Caco-2 (cell line): Measurements from ENCODE around the gene DGKQ. TPM values are rescaled to one million over a fixed set of nuclear protein-coding genes. Genes with fewer than 3 reads are reported as not detected.
"Not testable (repeated sequence)": the region's sequence is repeated elsewhere in the genome, so short reads cannot be mapped to it uniquely, and the experiment has no call there.

Experiments
- BruUV-seq: library from RNA; stranded (reverse); fragments of 400-500 nt; replicated peaks from 2 replicates; lab custom pipeline; 2021; lab: Mats Ljungman, UMichigan
- CTCF ChIA-PET: fragments of 300-600 bp; sonication (Branson Sonifier 250); formaldehyde crosslinking; loops from one replicate; lab custom pipeline; 2022; ENCODE audit warnings: antibody characterized with exemption; lab: Charles Lee
- POLR2A ChIA-PET: fragments of 300-600 bp; sonication (Branson Sonifier 250); formaldehyde crosslinking; loops from one replicate; lab custom pipeline; 2022; ENCODE audit warnings: antibody characterized with exemption; lab: Charles Lee
- DNase-seq, 2 experiments: peaks; one replicate each; pipeline versions ENCODE4 v3.0.0 to v3.0.0-alpha.2; 2020 to 2022
- H3K27me3 ChIP-seq: replicated peaks from 2 replicates; pipeline ENCODE4 v1.6.0; 2011; ENCODE audit warnings: low read length; ENCODE audit not compliant: control insufficient read depth, insufficient read depth
- H3K36me3 ChIP-seq: 2 replicates; pipeline ENCODE4 v1.5.1; 2011; ENCODE audit warnings: low read length; ENCODE audit not compliant: control insufficient read depth, insufficient read depth
- H3K4me1 ChIP-seq: fragments of 250-450 bp; sonication (Bioruptor Pico); 2 replicates; pipeline ENCODE4 v1.5.1; 2020; ENCODE audit warnings: mild to moderate bottlenecking
- H3K4me3 ChIP-seq: 2 replicates; pipeline ENCODE4 v1.5.1; 2011; ENCODE audit warnings: low read depth, mild to moderate bottlenecking, control low read depth, low read length
- H3K9me3 ChIP-seq: fragments of 250-450 bp; sonication (Bioruptor Pico); 2 replicates; pipeline ENCODE4 v1.5.1; 2020; ENCODE audit warnings: mild to moderate bottlenecking, moderate library complexity
- H3K27ac Mint-ChIP-seq: one replicate; pipeline ENCODE4 v1.8.0; 2022; ENCODE audit warnings: mixed read lengths; ENCODE audit not compliant: unreplicated experiment
- H3K27me3 Mint-ChIP-seq: one replicate; pipeline ENCODE4 v1.8.0; 2022; ENCODE audit warnings: mixed read lengths; ENCODE audit not compliant: insufficient read depth, unreplicated experiment
- H3K36me3 Mint-ChIP-seq: one replicate; pipeline ENCODE4 v1.8.0; 2022; ENCODE audit warnings: mild to moderate bottlenecking, mixed read lengths; ENCODE audit not compliant: insufficient read depth, unreplicated experiment
- H3K4me1 Mint-ChIP-seq: one replicate; pipeline ENCODE4 v1.8.0; 2022; ENCODE audit warnings: low read depth, mixed read lengths; ENCODE audit not compliant: unreplicated experiment
- H3K4me3 Mint-ChIP-seq: one replicate; pipeline ENCODE4 v1.8.0; 2022; ENCODE audit warnings: mild to moderate bottlenecking, moderate library complexity, mixed read lengths; ENCODE audit not compliant: unreplicated experiment
- H3K9me3 Mint-ChIP-seq: one replicate; pipeline ENCODE4 v1.8.0; 2022; ENCODE audit warnings: mixed read lengths; ENCODE audit not compliant: unreplicated experiment
- CTCF ChIP-seq, 2 experiments: fragments of 200-600 bp in 1 of 2; IDR thresholded peaks; 1 replicate in 1 of 2; 2 replicates in 1 of 2; pipeline versions ENCODE4 v1.5.1 to v1.8.0; 2011 to 2022; ENCODE audit warnings: antibody characterized with exemption in 1 of 2, control low read depth in 1 of 2, inconsistent platforms in 1 of 2, low read depth in 1 of 2, low read length in 1 of 2, mild to moderate bottlenecking in 1 of 2, moderate library complexity in 1 of 2; ENCODE audit not compliant: insufficient read depth in 1 of 2, severe bottlenecking in 1 of 2, unreplicated experiment in 1 of 2
- intact Hi-C: fragments of 100-400 bp; cut with micrococcal nuclease; formaldehyde crosslinking; loops from one replicate; pipeline ENCODE4 v1.10.0; 2022; ENCODE audit not compliant: unreplicated experiment
- total RNA-seq: library from RNA; stranded (reverse); gene quantifications from 2 replicates; pipeline ENCODE4 v1.2.3, GENCODE V29; 2022

DGKQ gene
- total RNA-seq, 1 experiment from 2014 or later = 14.1 TPM

- H3K9me3 Mint-ChIP-seq = no peaks in the 10 kb centered on the region
- CTCF ChIA-PET = no interaction called here
Measured at GRCh38 chr4:946517-947471, 26.6 kb downstream of the DGKQ start.

GRCh38 chr4:946103-946450 is 27.3 kb downstream of the DGKQ start:
- Histone ChIP-seq H3K9me3 (no peaks in the 10 kb centered on the region), H3K27me3 (no peaks in the 10 kb centered on the region), H3K4me3 (no peak overlapping the region), H3K4me1 (no peaks in the 10 kb centered on the region), H3K36me3 (no peaks in the 10 kb centered on the region)
- CTCF ChIA-PET = no interaction called here
- no peak for DNase-seq
- Mint-ChIP-seq H3K27me3 (no peaks in the 10 kb centered on the region), H3K4me3 (no peak overlapping the region), H3K4me1 (peaks cover 7% of the 10 kb centered on the region), H3K27ac (no peak overlapping the region), H3K9me3 (no peaks in the 10 kb centered on the region), H3K36me3 (no peaks in the 10 kb centered on the region)
- TF ChIP-seq CTCF (IDR thresholded peaks at IDR 0.05; ENCODE audit: insufficient read depth in 1 of 2, low read depth in 1 of 2, low read length in 1 of 2, severe bottlenecking in 1 of 2, unreplicated experiment in 1 of 2) = no peak
- no TSS peak for BruUV-seq
- intact Hi-C loops = no loop called here
- POLR2A ChIA-PET = no interaction called here

More at GRCh38 chr4:946517-947471, 26.6 kb downstream of the DGKQ start:
- Mint-ChIP-seq H3K27me3 (no peaks in the 10 kb centered on the region), H3K27ac (no peak overlapping the region), H3K4me1 (peaks cover 7% of the 10 kb centered on the region), H3K4me3 (no peak overlapping the region), H3K36me3 (no peaks in the 10 kb centered on the region)
- intact Hi-C loops = no loop called here
- Histone ChIP-seq H3K4me1 (no peaks in the 10 kb centered on the region), H3K27me3 (no peaks in the 10 kb centered on the region), H3K36me3 (no peaks in the 10 kb centered on the region), H3K4me3 (no peak overlapping the region), H3K9me3 (no peaks in the 10 kb centered on the region)
- TF ChIP-seq CTCF (IDR thresholded peaks at IDR 0.05; ENCODE audit: insufficient read depth in 1 of 2, low read depth in 1 of 2, low read length in 1 of 2, severe bottlenecking in 1 of 2, unreplicated experiment in 1 of 2) = no peak
- POLR2A ChIA-PET = no interaction called here
- no peak for DNase-seq
- BruUV-seq = no TSS peak

GRCh38 chr4:945274-946102 is 27.9 kb downstream of the DGKQ start:
- Histone ChIP-seq H3K4me3 (no peak overlapping the region), H3K9me3 (no peaks in the 10 kb centered on the region), H3K4me1 (no peaks in the 10 kb centered on the region), H3K27me3 (no peaks in the 10 kb centered on the region), H3K36me3 (no peaks in the 10 kb centered on the region)
- Mint-ChIP-seq H3K27ac (peak overlapping the region; percentile 18), H3K27me3 (no peaks in the 10 kb centered on the region), H3K4me1 (peaks cover 7% of the 10 kb centered on the region), H3K4me3 (no peak overlapping the region), H3K36me3 (no peaks in the 10 kb centered on the region), H3K9me3 (no peaks in the 10 kb centered on the region)
- intact Hi-C loops = no loop called here
- no peak for TF ChIP-seq CTCF (IDR thresholded peaks at IDR 0.05; ENCODE audit: insufficient read depth in 1 of 2, low read depth in 1 of 2, low read length in 1 of 2, severe bottlenecking in 1 of 2, unreplicated experiment in 1 of 2)
- no TSS peak for BruUV-seq
- DNase-seq = no peak
- ChIA-PET POLR2A (no interaction called here), CTCF (no interaction called here)

GRCh38 chr4:939508-939907 is 33.9 kb downstream of the DGKQ start:
- H3K27ac Mint-ChIP-seq, BruUV-seq, H3K4me3 ChIP-seq, H3K4me1 ChIP-seq, H3K4me1 Mint-ChIP-seq, intact Hi-C loops, CTCF ChIA-PET, H3K27me3 Mint-ChIP-seq, H3K9me3 ChIP-seq, H3K36me3 ChIP-seq, H3K9me3 Mint-ChIP-seq, H3K27me3 ChIP-seq, POLR2A ChIA-PET, H3K36me3 Mint-ChIP-seq, DNase-seq, H3K4me3 Mint-ChIP-seq: not testable (repeated sequence)
